Common myeloid progenitor, CD34-positive (primary cell): ENCODE results near the gene GPR137C.

ENCODE experiments used
- CTCF ChIA-PET: fragments of 350-600 bp; sonication (Branson Sonifier 250); formaldehyde crosslinking; loops from one replicate; lab custom pipeline; 2021; ENCODE audit warnings: antibody characterized with exemption; lab: Charles Lee
- POLR2A ChIA-PET: fragments of 350-600 bp; sonication (Branson Sonifier 250); formaldehyde crosslinking; loops from one replicate; lab custom pipeline; 2021; ENCODE audit warnings: antibody characterized with exemption; lab: Charles Lee
- DNase-seq, 3 donors: peaks; one replicate each; pipeline versions ENCODE4 v3.0.0 to v3.0.0-alpha.2; 2013
- H3K27ac ChIP-seq, 2 experiments: 1 replicate in 1 of 2; 2 replicates in 1 of 2; pipeline ENCODE4 v1.7.0; 2013; ENCODE audit warnings: inconsistent platforms in 2 of 2, low read length in 2 of 2, mild to moderate bottlenecking in 2 of 2, low read depth in 1 of 2, moderate library complexity in 1 of 2; ENCODE audit not compliant: severe bottlenecking in 2 of 2, insufficient read depth in 1 of 2, poor library complexity in 1 of 2
- H3K27me3 ChIP-seq, 5 experiments: replicated peaks in 2 of 5; 1 replicate in 3 of 5; 2 replicates in 2 of 5; pipeline versions ENCODE4 v1.6.1 to v1.7.0; 2013; ENCODE audit warnings: low read length in 4 of 5, mild to moderate bottlenecking in 2 of 5, moderate library complexity in 2 of 5, inconsistent platforms in 1 of 5; ENCODE audit not compliant: insufficient read depth in 5 of 5, control insufficient read depth in 4 of 5
- H3K36me3 ChIP-seq, 4 experiments: 1 replicate in 2 of 4; 2 replicates in 2 of 4; pipeline versions ENCODE4 v1.6.1 to v1.7.0; 2013; ENCODE audit warnings: low read length in 3 of 4, control low read depth in 1 of 4, mild to moderate bottlenecking in 1 of 4; ENCODE audit not compliant: control insufficient read depth in 4 of 4, insufficient read depth in 4 of 4
- H3K4me1 ChIP-seq, 4 experiments: 1 replicate in 3 of 4; 2 replicates in 1 of 4; pipeline versions ENCODE4 v1.6.1 to v1.7.1; 2013; ENCODE audit warnings: low read length in 3 of 4, mild to moderate bottlenecking in 3 of 4, control low read depth in 1 of 4, inconsistent platforms in 1 of 4, moderate library complexity in 1 of 4; ENCODE audit not compliant: control insufficient read depth in 4 of 4, insufficient read depth in 4 of 4; ENCODE audit errors: control extremely low read depth in 1 of 4
- H3K4me3 ChIP-seq, 7 experiments: 1 replicate in 4 of 7; 2 replicates in 3 of 7; pipeline versions ENCODE4 v1.5.1 to v1.7.0; 2013; ENCODE audit warnings: mild to moderate bottlenecking in 7 of 7, low read length in 6 of 7, moderate library complexity in 6 of 7, inconsistent platforms in 2 of 7, low read depth in 2 of 7, control low read depth in 1 of 7; ENCODE audit not compliant: insufficient read depth in 4 of 7, control insufficient read depth in 1 of 7; ENCODE audit errors: extremely low read depth in 1 of 7
- H3K9me3 ChIP-seq, 5 experiments: 1 replicate in 4 of 5; 2 replicates in 1 of 5; pipeline versions ENCODE4 v1.6.1 to v1.7.1; 2013; ENCODE audit warnings: low read length in 4 of 5, mild to moderate bottlenecking in 2 of 5, inconsistent platforms in 1 of 5, low read depth in 1 of 5, moderate library complexity in 1 of 5; ENCODE audit not compliant: control insufficient read depth in 4 of 5, insufficient read depth in 2 of 5; ENCODE audit errors: control extremely low read depth in 1 of 5
- WGBS: methylation state at CpG from one replicate; pipeline ENCODE4 v1.1.5; 2013; ENCODE audit not compliant: insufficient coverage; 5-methylcytosine and 5-hydroxymethylcytosine counted together

GPR137C gene

GRCh38 chr14:52596861-52597260, 44.2 kb downstream of the GPR137C start:
- Histone ChIP-seq H3K36me3 (no peaks in the 10 kb centered on the region), H3K27me3 (no peaks in the 10 kb centered on the region), H3K9me3 (peaks cover 0 to 7% (median 0%) of the 10 kb centered on the region in 5 experiments), H3K4me1 (no peaks in the 10 kb centered on the region), H3K4me3 (no peak overlapping the region), H3K27ac (no peak overlapping the region)
- DNase-seq: no peak
- WGBS: 98% methylated on average over 4 of the region's 5 CpGs
- ChIA-PET CTCF (no interaction called here), POLR2A (no interaction called here)

GRCh38 chr14:52598568-52598967, 45.9 kb downstream of the GPR137C start:
- CTCF ChIA-PET: no interaction called here
- WGBS: no CpG with 5 or more reads among the region's 1 CpG

GRCh38 chr14:52599974-52600373, 47.3 kb downstream of the GPR137C start:
- Histone ChIP-seq H3K36me3 (no peaks in the 10 kb centered on the region), H3K27ac (no peak overlapping the region), H3K4me1 (peaks cover 0 to 3% (median 0%) of the 10 kb centered on the region in 4 experiments), H3K9me3 (peaks cover 0 to 6% (median 0%) of the 10 kb centered on the region in 5 experiments), H3K27me3 (no peaks in the 10 kb centered on the region), H3K4me3 (no peak overlapping the region)
- no peak for DNase-seq
- POLR2A ChIA-PET: no interaction called here
- CTCF ChIA-PET: no interaction called here
- WGBS: no CpG with 5 or more reads among the region's 3 CpGs

More at GRCh38 chr14:52598568-52598967, 45.9 kb downstream of the GPR137C start:
- H3K27ac ChIP-seq: no peak overlapping the region
- H3K4me3 ChIP-seq: no peak overlapping the region
- H3K27me3 ChIP-seq: no peaks in the 10 kb centered on the region
- peaks cover 0 to 3% (median 0%) of the 10 kb centered on the region in 4 experiments for H3K4me1 ChIP-seq
- POLR2A ChIA-PET: no interaction called here
- H3K36me3 ChIP-seq: no peaks in the 10 kb centered on the region
- DNase-seq: no peak
- H3K9me3 ChIP-seq: peaks cover 0 to 7% (median 0%) of the 10 kb centered on the region in 5 experiments

DNA sequence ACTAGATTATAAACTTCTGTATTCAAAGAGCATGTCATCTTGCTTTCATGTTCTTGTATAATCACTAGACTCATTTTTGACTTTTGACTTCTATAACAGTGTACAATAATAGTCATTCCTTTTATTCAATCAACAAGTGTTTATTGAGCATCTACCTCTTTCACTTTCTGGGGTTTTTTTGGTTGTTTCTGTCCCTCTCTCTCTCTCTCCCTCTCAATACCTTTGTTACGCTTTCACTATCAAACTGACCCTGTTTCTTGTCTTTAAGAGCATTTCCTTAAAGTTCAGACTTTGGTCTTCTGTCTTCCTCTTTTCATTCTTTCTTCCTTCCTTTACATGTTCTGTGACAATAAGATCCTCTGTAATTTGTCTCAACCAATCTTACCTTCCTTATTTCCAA, 49.5 kb downstream of the GPR137C start:
- Histone ChIP-seq H3K9me3 (peaks cover 0 to 3% (median 0%) of the 10 kb centered on the region in 5 experiments), H3K27me3 (no peaks in the 10 kb centered on the region), H3K4me1 (peaks cover 0 to 3% (median 0%) of the 10 kb centered on the region in 4 experiments), H3K27ac (no peak overlapping the region), H3K4me3 (peak overlapping the region in 1 of 7 experiments; percentile 26), H3K36me3 (no peaks in the 10 kb centered on the region)
- DNase-seq: peak in 2 of 3 donors; percentile 20 to 32
- POLR2A ChIA-PET: no interaction called here
- WGBS: 33% methylated on average over 1 of the region's 1 CpG
- CTCF ChIA-PET: no interaction called here

DNA sequence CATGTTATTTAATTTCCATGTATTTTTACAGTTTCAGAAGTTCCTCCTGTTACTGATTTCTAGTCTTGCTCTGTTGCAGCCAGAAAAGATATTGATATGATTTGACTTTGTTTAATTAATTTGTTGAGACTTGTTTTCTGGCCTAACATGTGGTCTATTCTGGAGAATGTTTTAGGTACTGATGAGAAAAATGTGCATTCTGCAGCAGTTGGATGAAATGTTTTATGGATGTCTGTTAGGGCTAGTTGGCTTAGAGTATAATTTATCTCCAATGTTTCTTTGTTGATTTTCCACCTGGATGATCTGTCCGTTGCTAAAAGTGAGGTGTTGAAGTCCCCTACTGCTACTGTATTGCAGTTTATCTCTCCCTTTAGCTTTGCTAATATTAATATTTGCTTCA, 54.4 kb downstream of the GPR137C start:
- Histone ChIP-seq H3K4me3 (no peak overlapping the region), H3K27ac (no peak overlapping the region), H3K27me3 (no peaks in the 10 kb centered on the region), H3K4me1 (peaks cover 0 to 3% (median 0%) of the 10 kb centered on the region in 4 experiments), H3K36me3 (no peaks in the 10 kb centered on the region), H3K9me3 (peaks cover 0 to 3% (median 0%) of the 10 kb centered on the region in 5 experiments)
- ChIA-PET POLR2A (no interaction called here), CTCF (no interaction called here)
- DNase-seq: no peak
- WGBS: no CpG with 5 or more reads among the region's 1 CpG

DNA sequence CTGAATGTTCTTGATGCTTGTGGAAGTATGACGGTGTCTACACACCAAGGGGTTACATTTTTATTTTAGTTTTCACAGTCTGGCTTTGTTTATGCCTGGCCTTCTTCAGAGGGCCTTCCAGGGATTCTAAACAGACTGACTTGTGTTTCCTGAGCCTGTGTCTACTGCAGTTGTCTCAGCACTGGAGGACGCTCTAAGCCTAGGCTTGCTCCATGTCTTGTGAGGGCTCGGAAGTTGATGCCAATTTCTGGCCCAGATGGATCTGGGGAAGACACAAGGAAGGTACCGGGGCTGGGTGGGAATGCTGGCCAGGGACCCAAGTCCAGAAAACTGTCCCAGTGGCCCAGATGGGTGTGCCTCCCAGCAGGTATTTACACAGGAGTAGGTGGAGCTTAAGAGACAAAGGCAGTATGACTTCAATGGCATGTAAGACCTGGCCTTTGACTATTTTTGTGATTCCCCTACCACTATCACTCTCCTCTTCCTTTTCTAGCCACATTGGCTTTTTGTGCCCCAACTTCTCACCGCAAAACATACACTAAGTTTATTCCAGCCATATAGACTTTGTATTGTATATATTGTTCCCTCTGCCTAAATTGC, 56.9 kb downstream of the GPR137C start:
- Histone ChIP-seq H3K4me1 (no peaks in the 10 kb centered on the region), H3K9me3 (peaks cover 0 to 3% (median 0%) of the 10 kb centered on the region in 5 experiments), H3K4me3 (no peak overlapping the region), H3K27me3 (no peaks in the 10 kb centered on the region), H3K27ac (no peak overlapping the region), H3K36me3 (no peaks in the 10 kb centered on the region)
- no peak for DNase-seq
- no CpG with 5 or more reads among the region's 5 CpGs for WGBS
- POLR2A ChIA-PET: no interaction called here
- CTCF ChIA-PET: no interaction called here

DNA sequence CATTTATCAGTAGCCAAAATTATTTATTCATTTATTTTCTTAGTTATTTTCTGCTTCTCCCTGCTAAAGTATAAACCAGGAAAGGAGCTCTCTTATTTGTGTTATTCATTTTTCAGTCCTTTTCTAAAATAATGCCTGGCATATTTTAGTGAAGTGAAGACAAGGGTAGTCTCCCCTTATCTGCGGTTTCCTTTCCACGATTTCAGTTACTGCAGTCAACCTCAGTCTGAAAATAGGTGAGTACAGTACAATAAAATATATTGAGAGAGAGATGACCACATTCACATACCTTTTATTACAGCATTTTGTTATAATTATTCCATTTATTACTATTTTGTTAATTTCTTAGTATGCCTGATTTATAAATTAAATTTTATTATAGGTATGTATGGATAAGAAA, 57.6 kb downstream of the GPR137C start:
- H3K27me3 ChIP-seq: no peaks in the 10 kb centered on the region
- peaks cover 0 to 1% (median 0%) of the 10 kb centered on the region in 5 experiments for H3K9me3 ChIP-seq
- ChIA-PET POLR2A (no interaction called here), CTCF (no interaction called here)
- H3K27ac ChIP-seq: no peak overlapping the region
- no peak overlapping the region for H3K4me3 ChIP-seq
- WGBS: no CpG with 5 or more reads among the region's 2 CpGs
- DNase-seq: no peak
- H3K36me3 ChIP-seq: no peaks in the 10 kb centered on the region
- H3K4me1 ChIP-seq: no peaks in the 10 kb centered on the region
